ENCODE results near the gene TRRAP. TPM values are rescaled to one million over a fixed set of nuclear protein-coding genes. Genes with fewer than 3 reads are reported as not detected.
"Not testable (repeated sequence)": the region's sequence is repeated elsewhere in the genome, so short reads cannot be mapped to it uniquely, and the experiment has no call there.

The TRRAP gene
- polyA plus RNA-seq, 2 of the 4 experiments (the other 2 are of a cell fraction): 12.2 to 22.1 TPM

- TF ChIP-seq ESRRA (IDR thresholded peaks at IDR 0.05; ENCODE audit: borderline replicate concordance, low read length) (no peak), FOXS1 (CRISPR knock-in tag; IDR thresholded peaks at IDR 0.05) (no peak), SMC3 (IDR thresholded peaks at IDR 0.05) (peak; percentile 96), RCOR1 (IDR thresholded peaks at IDR 0.05; ENCODE audit: low read depth, low read length) (no peak)
These were observed 36.9 kb upstream of the TRRAP start (continued) for GRCh38 chr7:98841179-98841997.

GRCh38 chr7:98842552-98842951 lies 35.8 kb upstream of the TRRAP start:
- WGBS (ENCODE audit: missing lambda C conversion rate): 42% methylated on average over 2 of the region's 2 CpGs
- CTCF ChIA-PET: interaction anchor here (0.6 to 9.0 kb wide), 34 partner anchors 11 to 1687 kb away, joined by 3 to 288 read pairs (median 8); no protein-coding TSS in a partner anchor
- ATAC-seq: not testable (repeated sequence)

GRCh38 chr7:98848918-98849317 lies 29.4 kb upstream of the TRRAP start:
- FAIRE-seq (no peak), DNase-seq (ENCODE audit: low read depth in 1 of 2, low spot score in 1 of 2) (no peak), ATAC-seq (no peak)
- ChIA-PET CTCF (interaction anchor here (1.0 to 10.0 kb wide), 4 partner anchors 8 to 415 kb away, joined by 3 to 68 read pairs (median 6); no protein-coding TSS in a partner anchor), POLR2A (no interaction called here)
- 14% methylated on average over 3 of the region's 3 CpGs for WGBS (ENCODE audit: missing lambda C conversion rate)
- TF ChIP-seq CHD2 (IDR thresholded peaks at IDR 0.05; ENCODE audit: low read length, partially characterized antibody) (no peak), RFX5 (IDR thresholded peaks at IDR 0.05) (no peak), ELK1 (IDR thresholded peaks at IDR 0.05; ENCODE audit: low read depth, low read length) (no peak), HOXA7 (CRISPR knock-in tag; IDR thresholded peaks at IDR 0.05) (no peak), TFCP2L1 (CRISPR knock-in tag; IDR thresholded peaks at IDR 0.05) (no peak), ZSCAN20 (CRISPR knock-in tag; IDR thresholded peaks at IDR 0.05) (no peak), PHF8 (IDR thresholded peaks at IDR 0.05; ENCODE audit: borderline replicate concordance, low read depth) (no peak), CBX8 (IDR thresholded peaks at IDR 0.05) (no peak), FOXS1 (CRISPR knock-in tag; IDR thresholded peaks at IDR 0.05) (no peak), ESRRA (IDR thresholded peaks at IDR 0.05; ENCODE audit: borderline replicate concordance, low read length) (no peak), ZNF302 (CRISPR knock-in tag; IDR thresholded peaks at IDR 0.05) (no peak), EHF (CRISPR knock-in tag; IDR thresholded peaks at IDR 0.05) (no peak), HOXB13 (CRISPR knock-in tag; IDR thresholded peaks at IDR 0.05; ENCODE audit: low read depth) (no peak), ZC3H11A (IDR thresholded peaks at IDR 0.05) (no peak)
- TF ChIP-seq, protein P1, sequence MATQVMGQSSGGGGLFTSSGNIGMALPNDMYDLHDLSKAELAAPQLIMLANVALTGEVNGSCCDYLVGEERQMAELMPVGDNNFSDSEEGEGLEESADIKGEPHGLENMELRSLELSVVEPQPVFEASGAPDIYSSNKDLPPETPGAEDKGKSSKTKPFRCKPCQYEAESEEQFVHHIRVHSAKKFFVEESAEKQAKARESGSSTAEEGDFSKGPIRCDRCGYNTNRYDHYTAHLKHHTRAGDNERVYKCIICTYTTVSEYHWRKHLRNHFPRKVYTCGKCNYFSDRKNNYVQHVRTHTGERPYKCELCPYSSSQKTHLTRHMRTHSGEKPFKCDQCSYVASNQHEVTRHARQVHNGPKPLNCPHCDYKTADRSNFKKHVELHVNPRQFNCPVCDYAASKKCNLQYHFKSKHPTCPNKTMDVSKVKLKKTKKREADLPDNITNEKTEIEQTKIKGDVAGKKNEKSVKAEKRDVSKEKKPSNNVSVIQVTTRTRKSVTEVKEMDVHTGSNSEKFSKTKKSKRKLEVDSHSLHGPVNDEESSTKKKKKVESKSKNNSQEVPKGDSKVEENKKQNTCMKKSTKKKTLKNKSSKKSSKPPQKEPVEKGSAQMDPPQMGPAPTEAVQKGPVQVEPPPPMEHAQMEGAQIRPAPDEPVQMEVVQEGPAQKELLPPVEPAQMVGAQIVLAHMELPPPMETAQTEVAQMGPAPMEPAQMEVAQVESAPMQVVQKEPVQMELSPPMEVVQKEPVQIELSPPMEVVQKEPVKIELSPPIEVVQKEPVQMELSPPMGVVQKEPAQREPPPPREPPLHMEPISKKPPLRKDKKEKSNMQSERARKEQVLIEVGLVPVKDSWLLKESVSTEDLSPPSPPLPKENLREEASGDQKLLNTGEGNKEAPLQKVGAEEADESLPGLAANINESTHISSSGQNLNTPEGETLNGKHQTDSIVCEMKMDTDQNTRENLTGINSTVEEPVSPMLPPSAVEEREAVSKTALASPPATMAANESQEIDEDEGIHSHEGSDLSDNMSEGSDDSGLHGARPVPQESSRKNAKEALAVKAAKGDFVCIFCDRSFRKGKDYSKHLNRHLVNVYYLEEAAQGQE (IDR thresholded peaks at IDR 0.05): no peak
- TF ChIP-seq, protein P2, sequence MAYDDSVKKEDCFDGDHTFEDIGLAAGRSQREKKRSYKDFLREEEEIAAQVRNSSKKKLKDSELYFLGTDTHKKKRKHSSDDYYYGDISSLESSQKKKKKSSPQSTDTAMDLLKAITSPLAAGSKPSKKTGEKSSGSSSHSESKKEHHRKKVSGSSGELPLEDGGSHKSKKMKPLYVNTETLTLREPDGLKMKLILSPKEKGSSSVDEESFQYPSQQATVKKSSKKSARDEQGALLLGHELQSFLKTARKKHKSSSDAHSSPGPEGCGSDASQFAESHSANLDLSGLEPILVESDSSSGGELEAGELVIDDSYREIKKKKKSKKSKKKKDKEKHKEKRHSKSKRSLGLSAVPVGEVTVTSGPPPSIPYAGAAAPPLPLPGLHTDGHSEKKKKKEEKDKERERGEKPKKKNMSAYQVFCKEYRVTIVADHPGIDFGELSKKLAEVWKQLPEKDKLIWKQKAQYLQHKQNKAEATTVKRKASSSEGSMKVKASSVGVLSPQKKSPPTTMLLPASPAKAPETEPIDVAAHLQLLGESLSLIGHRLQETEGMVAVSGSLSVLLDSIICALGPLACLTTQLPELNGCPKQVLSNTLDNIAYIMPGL (CRISPR knock-in tag; IDR thresholded peaks at IDR 0.05; ENCODE audit: borderline replicate concordance): no peak
- Histone ChIP-seq H3K4me3 (no peak overlapping the region), H3K4me1 (peaks cover 7% of the 10 kb centered on the region; the same call in 2 of the 3 replicates), H3K27ac (no peak overlapping the region), H3K9me3 (peaks cover 9% of the 10 kb centered on the region; the same call in 2 of the 3 replicates), H3K4me2 (no peak overlapping the region)

More at GRCh38 chr7:98842552-98842951, 35.8 kb upstream of the TRRAP start:
- DNase-seq (ENCODE audit: low read depth in 1 of 2, low spot score in 1 of 2); H3K4me3 ChIP-seq; POLR2A ChIA-PET; H3K9me3 ChIP-seq; H3K4me2 ChIP-seq; H3K27ac ChIP-seq; FAIRE-seq: not testable (repeated sequence)
- peaks cover 13% of the 10 kb centered on the region; the same call in 2 of the 3 replicates for H3K4me1 ChIP-seq
